ENCODE data around the gene UCKL1.
A peak's percentile ranks its signal among the peaks of the same experiment; 100 is the strongest.

Gene UCKL1

GRCh38 chr20:63903796-63904561 lies 52.2 kb downstream of the UCKL1 start:
- Histone ChIP-seq H3K27ac (ENCODE audit: low read depth, low read length) (no peak overlapping the region), H3K36me3 (ENCODE audit: insufficient read depth, low read length) (0 out of 2 replicates have a peak, but pooled peaks cover 3% of the 10 kb centered on the region), H3K9ac (ENCODE audit: low read depth, low read length) (no peak overlapping the region), H3K4me1 (ENCODE audit: insufficient read depth, low read length) (no peaks in the 10 kb centered on the region), H3K4me3 (ENCODE audit: low read length) (no peak overlapping the region), H3K27me3 (ENCODE audit: insufficient read depth, low read length) (no peaks in the 10 kb centered on the region), H3K9me3 (ENCODE audit: insufficient read depth, low read depth, low read length) (no peaks in the 10 kb centered on the region)
- 92% methylated on average over 10 of the region's 11 CpGs for WGBS

DNA sequence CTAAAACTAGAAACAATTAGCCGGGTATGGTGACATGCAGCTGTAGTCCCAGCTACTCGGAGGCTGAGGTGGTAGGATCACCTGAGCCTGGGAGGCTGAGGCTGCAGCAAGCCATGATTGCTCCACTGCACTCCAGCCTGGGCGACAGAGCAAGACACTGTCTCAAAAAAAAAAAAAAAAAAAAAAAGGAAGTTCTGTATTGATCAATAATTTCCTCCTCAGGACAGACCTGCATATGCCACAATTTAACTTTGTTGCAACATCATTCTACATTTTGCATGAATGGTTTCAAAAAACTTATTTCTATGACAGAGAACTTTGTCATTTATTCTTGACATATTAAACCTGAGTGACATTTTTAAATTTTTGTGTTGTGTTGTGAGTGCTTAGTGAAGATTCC lies 55.8 kb downstream of the UCKL1 start:
- Histone ChIP-seq H3K9ac (ENCODE audit: low read depth, low read length) (no peak overlapping the region), H3K4me1 (ENCODE audit: insufficient read depth, low read length) (peaks cover 10% of the 10 kb centered on the region; the same call in 1 of the 2 replicates), H3K4me3 (ENCODE audit: low read length) (no peak overlapping the region), H3K9me3 (ENCODE audit: insufficient read depth, low read depth, low read length) (no peaks in the 10 kb centered on the region), H3K36me3 (ENCODE audit: insufficient read depth, low read length) (0 out of 2 replicates have a peak, but pooled peaks cover 6% of the 10 kb centered on the region), H3K27me3 (ENCODE audit: insufficient read depth, low read length) (no peaks in the 10 kb centered on the region), H3K27ac (ENCODE audit: low read depth, low read length) (no peak overlapping the region)
- WGBS = 94% methylated on average over 2 of the region's 3 CpGs

DNA sequence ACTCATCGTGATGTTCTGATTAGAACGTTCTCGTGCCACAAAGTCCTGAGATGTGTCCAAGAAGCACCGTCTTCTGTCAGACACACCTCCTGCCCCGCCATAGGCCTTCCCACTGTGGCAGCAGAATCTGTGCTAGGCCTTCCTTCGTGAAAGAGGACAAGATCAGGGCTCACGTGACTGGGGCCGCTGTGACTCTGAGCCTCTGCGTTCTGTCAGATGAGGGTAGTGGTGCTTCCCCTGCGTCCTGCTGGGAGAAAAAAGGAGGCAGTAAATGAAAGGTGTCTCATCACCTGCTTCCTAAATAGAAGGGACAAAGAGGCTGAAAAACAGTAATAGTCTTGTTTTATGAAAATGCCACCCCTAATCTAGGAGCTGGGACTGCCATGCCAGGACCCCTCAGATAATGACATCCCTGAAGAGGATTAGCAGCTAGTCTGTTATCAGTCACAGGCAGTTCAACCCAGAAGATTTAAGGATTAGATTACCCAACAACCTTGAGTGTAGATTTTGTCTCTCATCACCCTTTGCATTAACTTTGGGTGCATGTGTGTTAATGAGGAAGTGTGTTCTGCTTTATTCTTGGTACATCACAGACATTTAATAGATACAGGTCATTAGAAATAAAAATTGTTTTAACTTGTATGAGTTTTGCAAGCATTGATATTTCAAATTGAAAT lies 57.2 kb downstream of the UCKL1 start:
- no peak overlapping the region for H3K9ac ChIP-seq (ENCODE audit: low read depth, low read length)
- WGBS = 89% methylated on average over 10 of the region's 10 CpGs
- no peak overlapping the region for H3K4me3 ChIP-seq (ENCODE audit: low read length)
- H3K36me3 ChIP-seq (ENCODE audit: insufficient read depth, low read length) = 0 out of 2 replicates have a peak, but pooled peaks cover 6% of the 10 kb centered on the region
- H3K4me1 ChIP-seq (ENCODE audit: insufficient read depth, low read length) = peaks cover 10% of the 10 kb centered on the region; the same call in 1 of the 2 replicates
- no peak overlapping the region for H3K27ac ChIP-seq (ENCODE audit: low read depth, low read length)
- no peaks in the 10 kb centered on the region for H3K27me3 ChIP-seq (ENCODE audit: insufficient read depth, low read length)
- H3K9me3 ChIP-seq (ENCODE audit: insufficient read depth, low read depth, low read length) = no peaks in the 10 kb centered on the region

- Histone ChIP-seq H3K4me1 (ENCODE audit: insufficient read depth, low read length) (peaks cover 10% of the 10 kb centered on the region; the same call in 1 of the 2 replicates), H3K36me3 (ENCODE audit: insufficient read depth, low read length) (0 out of 2 replicates have a peak, but pooled peaks cover 6% of the 10 kb centered on the region), H3K27me3 (ENCODE audit: insufficient read depth, low read length) (no peaks in the 10 kb centered on the region), H3K4me3 (ENCODE audit: low read length) (no peak overlapping the region), H3K9me3 (ENCODE audit: insufficient read depth, low read depth, low read length) (no peaks in the 10 kb centered on the region), H3K9ac (ENCODE audit: low read depth, low read length) (no peak overlapping the region), H3K27ac (ENCODE audit: low read depth, low read length) (no peak overlapping the region)
- WGBS = 91% methylated on average over 6 of the region's 6 CpGs
Measured at GRCh38 chr20:63897978-63898561, 58.1 kb downstream of the UCKL1 start.

DNA sequence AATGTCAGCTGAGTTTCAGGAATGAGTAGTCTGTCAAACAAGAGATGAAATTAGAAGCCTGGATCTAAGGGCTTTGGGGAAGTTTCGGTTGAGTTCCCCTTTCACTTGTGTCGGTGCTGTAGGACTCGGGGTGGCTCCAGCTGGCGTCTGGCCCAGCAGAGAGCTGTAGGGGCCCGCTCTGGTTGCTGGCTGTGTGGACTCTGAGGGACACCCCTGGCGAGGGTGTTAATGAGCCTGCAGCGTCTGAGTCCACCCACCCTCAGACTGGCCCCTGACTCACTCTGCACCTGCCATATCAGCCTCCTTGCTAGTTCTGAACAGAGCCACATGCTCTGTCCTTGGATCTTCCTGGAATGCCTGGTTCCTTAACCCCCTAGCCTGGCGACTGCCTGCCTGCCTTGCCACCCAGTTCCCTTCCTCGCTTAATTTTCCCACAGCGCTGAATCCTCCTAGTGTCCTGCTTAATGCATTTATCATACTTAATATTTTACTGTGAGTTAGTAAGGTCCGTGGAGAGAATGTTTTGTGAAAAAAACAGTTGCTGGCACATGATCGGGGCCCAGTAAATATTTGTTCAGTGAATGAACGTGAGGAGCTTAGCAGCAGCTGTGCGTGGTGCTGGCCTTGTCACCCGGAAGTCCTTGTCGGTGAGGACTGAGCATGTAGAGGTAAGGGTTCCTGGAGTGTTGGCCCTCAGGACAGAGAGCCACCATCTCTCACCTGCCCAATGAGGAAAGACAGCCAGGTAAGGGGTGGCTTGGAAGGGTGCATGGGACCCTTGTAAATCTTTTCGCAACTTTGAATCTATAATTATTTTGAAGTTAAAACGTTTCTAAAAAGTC lies 59.7 kb downstream of the UCKL1 start:
- Histone ChIP-seq H3K36me3 (ENCODE audit: insufficient read depth, low read length) (peaks cover 7% of the 10 kb centered on the region; the same call in 1 of the 2 replicates), H3K27ac (ENCODE audit: low read depth, low read length) (no peak overlapping the region; the same call in 1 of the 2 replicates), H3K27me3 (ENCODE audit: insufficient read depth, low read length) (no peaks in the 10 kb centered on the region), H3K9me3 (ENCODE audit: insufficient read depth, low read depth, low read length) (no peaks in the 10 kb centered on the region), H3K4me3 (ENCODE audit: low read length) (peak overlapping the region; percentile 83), H3K4me1 (ENCODE audit: insufficient read depth, low read length) (peaks cover 10% of the 10 kb centered on the region; the same call in 1 of the 2 replicates), H3K9ac (ENCODE audit: low read depth, low read length) (peak overlapping the region; percentile 72; the same call in 1 of the 2 replicates)
- WGBS = 52% methylated on average over 17 of the region's 18 CpGs

GRCh38 chr20:63895952-63896263 lies 60.3 kb downstream of the UCKL1 start:
- peak overlapping the region; percentile 83 for H3K4me3 ChIP-seq (ENCODE audit: low read length)
- H3K4me1 ChIP-seq (ENCODE audit: insufficient read depth, low read length) = peaks cover 10% of the 10 kb centered on the region; the same call in 1 of the 2 replicates
- peak overlapping the region; percentile 72 for H3K9ac ChIP-seq (ENCODE audit: low read depth, low read length)
- 28% methylated on average over 5 of the region's 5 CpGs for WGBS
- no peaks in the 10 kb centered on the region for H3K27me3 ChIP-seq (ENCODE audit: insufficient read depth, low read length)
- peaks cover 6% of the 10 kb centered on the region; the same call in 1 of the 2 replicates for H3K36me3 ChIP-seq (ENCODE audit: insufficient read depth, low read length)
- no peaks in the 10 kb centered on the region for H3K9me3 ChIP-seq (ENCODE audit: insufficient read depth, low read depth, low read length)
- H3K27ac ChIP-seq (ENCODE audit: low read depth, low read length) = no peak overlapping the region

- no peaks in the 10 kb centered on the region for H3K27me3 ChIP-seq (ENCODE audit: insufficient read depth, low read length)
- H3K27ac ChIP-seq (ENCODE audit: low read depth, low read length) = no peak overlapping the region
- H3K4me1 ChIP-seq (ENCODE audit: insufficient read depth, low read length) = peaks cover 10% of the 10 kb centered on the region; the same call in 1 of the 2 replicates
- peaks cover 11% of the 10 kb centered on the region for H3K36me3 ChIP-seq (ENCODE audit: insufficient read depth, low read length)
- H3K9ac ChIP-seq (ENCODE audit: low read depth, low read length) = peak overlapping the region; percentile 72
- H3K4me3 ChIP-seq (ENCODE audit: low read length) = peak overlapping the region; percentile 83
- no peaks in the 10 kb centered on the region for H3K9me3 ChIP-seq (ENCODE audit: insufficient read depth, low read depth, low read length)
- WGBS = under 1% methylated on average over 83 of the region's 87 CpGs
Measured at GRCh38 chr20:63895202-63895951, 60.8 kb downstream of the UCKL1 start.

DNA sequence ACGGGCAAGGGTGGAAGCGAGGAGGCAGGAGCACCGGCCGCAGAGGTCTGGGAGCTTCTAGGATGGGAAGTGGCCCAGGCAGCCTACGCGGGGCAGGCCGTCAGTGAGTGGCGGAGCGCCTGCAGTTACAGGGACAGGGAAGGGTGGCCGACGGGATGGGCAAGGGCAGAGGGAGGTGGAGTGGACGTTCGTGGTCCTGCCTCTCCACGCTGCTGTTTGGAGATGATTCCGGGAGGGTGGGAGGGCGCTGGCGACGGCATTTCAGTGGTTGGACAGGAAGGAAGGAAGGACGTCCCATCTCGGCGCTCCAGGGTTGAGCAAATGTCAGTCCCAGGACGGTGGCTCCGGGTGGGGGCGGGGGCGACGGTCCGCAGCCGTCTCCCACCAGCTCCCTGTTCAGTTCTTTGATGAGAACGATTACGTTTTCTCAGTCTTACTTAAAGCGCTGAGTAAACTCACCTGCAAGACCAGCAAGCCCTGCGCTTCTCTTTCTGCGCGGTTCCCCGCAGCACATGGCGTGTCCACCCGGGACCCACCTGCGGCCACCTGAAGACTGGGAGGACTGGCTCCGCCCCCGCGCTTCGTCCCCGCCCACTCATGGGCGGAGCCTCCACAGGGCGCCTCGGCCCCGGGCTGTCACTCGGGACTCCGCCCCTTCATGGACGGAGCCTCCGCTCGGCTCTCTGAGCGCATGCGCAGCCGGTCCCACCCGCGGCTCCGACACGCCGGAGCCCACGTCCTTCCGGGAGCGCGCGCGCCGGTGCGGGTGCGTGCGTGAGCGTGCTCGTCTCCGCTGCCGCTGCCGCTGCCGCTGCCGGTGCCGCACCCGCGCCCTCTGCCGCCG lies 61.6 kb downstream of the UCKL1 start, which contains the start of gene DNAJC5:
TSS of gene DNAJC5 (plus strand) at position 769 of the 844 bp plus-strand sequence. CDS start 33,220 bp downstream, outside the sequence.
- peaks cover 10% of the 10 kb centered on the region; the same call in 1 of the 2 replicates for H3K4me1 ChIP-seq (ENCODE audit: insufficient read depth, low read length)
- H3K4me3 ChIP-seq (ENCODE audit: low read length) = peak within 1 kb of the TSS; percentile 83
- H3K9me3 ChIP-seq (ENCODE audit: insufficient read depth, low read depth, low read length) = no peaks in the 10 kb centered on the region
- H3K27me3 ChIP-seq (ENCODE audit: insufficient read depth, low read length) = no peaks in the 10 kb centered on the region
- H3K9ac ChIP-seq (ENCODE audit: low read depth, low read length) = peak within 1 kb of the TSS; percentile 72
- H3K36me3 ChIP-seq (ENCODE audit: insufficient read depth, low read length) = peaks cover 19% of the 10 kb centered on the region
- H3K27ac ChIP-seq (ENCODE audit: low read depth, low read length) = no peak within 1 kb of the TSS
- 2% methylated on average over 82 of the region's 82 CpGs for WGBS

GRCh38 chr20:63893999-63894357 lies 62.2 kb downstream of the UCKL1 start:
- peaks cover 10% of the 10 kb centered on the region; the same call in 1 of the 2 replicates for H3K4me1 ChIP-seq (ENCODE audit: insufficient read depth, low read length)
- 38% methylated on average over 6 of the region's 6 CpGs for WGBS

More at GRCh38 chr20:63893999-63894357, 62.2 kb downstream of the UCKL1 start:
- peaks cover 25% of the 10 kb centered on the region for H3K36me3 ChIP-seq (ENCODE audit: insufficient read depth, low read length)
- H3K9me3 ChIP-seq (ENCODE audit: insufficient read depth, low read depth, low read length) = no peaks in the 10 kb centered on the region
- H3K4me3 ChIP-seq (ENCODE audit: low read length) = peak overlapping the region; percentile 76
- no peak overlapping the region for H3K27ac ChIP-seq (ENCODE audit: low read depth, low read length)
- H3K27me3 ChIP-seq (ENCODE audit: insufficient read depth, low read length) = no peaks in the 10 kb centered on the region
- H3K9ac ChIP-seq (ENCODE audit: low read depth, low read length) = no peak overlapping the region
